GM12891 (cell line): Measurements from ENCODE around the gene IL31.

ENCODE experiments used
- PAX5 ChIP-seq: IDR thresholded peaks from 2 replicates; pipeline ENCODE4 v1.6.1; 2011; ENCODE audit warnings: low read length, moderate library complexity, mild to moderate bottlenecking; ENCODE audit not compliant: insufficient read depth, severe bottlenecking
- POLR2A ChIP-seq: IDR thresholded peaks from 2 replicates; pipeline ENCODE4 v1.6.1; 2011; ENCODE audit warnings: low read depth, low read length, control low read depth
- POLR2AphosphoS5 ChIP-seq: IDR thresholded peaks from 2 replicates; pipeline ENCODE4 v1.6.1; 2011; ENCODE audit warnings: low read depth, low read length, control low read depth
- POU2F2 ChIP-seq: IDR thresholded peaks from 2 replicates; pipeline ENCODE4 v1.6.1; 2011; ENCODE audit warnings: low read depth, mild to moderate bottlenecking, control low read depth, low read length, moderate library complexity
- SPI1 ChIP-seq: IDR thresholded peaks from 2 replicates; pipeline ENCODE4 v1.6.1; 2011; ENCODE audit warnings: low read depth, low read length, control low read depth
- TAF1 ChIP-seq: IDR thresholded peaks from 2 replicates; pipeline ENCODE4 v1.6.1; 2011; ENCODE audit warnings: low read depth, low read length, control low read depth

DNA sequence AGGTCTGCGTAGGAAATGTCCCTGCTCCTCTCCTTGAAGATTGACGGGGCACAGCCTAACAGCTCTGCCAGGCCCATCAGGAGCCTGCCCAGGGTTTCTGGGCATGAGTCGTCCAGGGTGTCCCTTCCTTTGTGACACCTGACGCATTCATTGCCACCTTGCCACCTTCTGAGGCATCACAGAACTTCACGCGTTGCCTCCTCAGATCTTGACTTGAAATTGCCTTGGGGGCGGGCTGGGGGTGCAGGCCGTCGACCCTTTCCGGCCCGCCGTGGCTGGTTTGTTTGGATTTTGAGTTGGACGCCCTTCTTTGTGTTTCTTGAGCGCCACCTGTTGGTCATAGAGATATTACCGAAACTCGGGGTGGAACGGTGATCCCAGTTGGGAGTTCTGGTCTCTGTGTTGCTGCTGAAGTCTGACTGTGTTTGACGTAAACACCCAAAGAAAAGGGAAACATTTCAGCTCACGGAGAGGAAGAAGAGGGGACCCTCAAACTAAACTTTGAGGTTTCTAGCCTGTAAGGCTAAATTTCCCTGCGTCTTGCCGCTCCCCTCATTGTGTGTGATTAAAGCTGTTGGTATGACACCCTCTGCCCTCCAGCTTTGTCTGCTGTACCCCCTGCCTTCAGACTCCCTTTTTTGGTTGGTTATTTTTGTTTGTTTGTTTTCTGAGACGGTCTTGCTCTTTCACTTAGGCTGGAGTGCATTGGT is 50.8 kb downstream of the IL31 start:
- TF ChIP-seq POLR2A (no peak), TAF1 (no peak), POU2F2 (no peak), SPI1 (no peak), POLR2AphosphoS5 (no peak), PAX5 (no peak)
